Left renal cortex interstitium (tissue), 4 donors: ENCODE data around the gene VPS37D. TPM values are rescaled to one million over a fixed set of nuclear protein-coding genes. Genes with fewer than 3 reads are reported as not detected.

ENCODE experiments used
- polyA plus RNA-seq, 4 donors: library from polyadenylated mRNA; unstranded; fragments of 120-200 nt; gene quantifications; one replicate each; pipeline ENCODE4 v1.2.1, GENCODE V29; 2013; ENCODE audit not compliant: insufficient read length in 4 of 4

Gene VPS37D
- polyA plus RNA-seq, 4 donors = 12.0 to 22.5 (median 16.2) TPM

Other genes starting within 250 kb of the VPS37D start
- gene FZD9, start 234.1 kb upstream of the VPS37D start, polyA plus RNA-seq = under 1 TPM; 0.28 to 0.67 (median 0.54) TPM
- gene BAZ1B, start 145.5 kb upstream of the VPS37D start, polyA plus RNA-seq = 10 to 100 TPM; 67.5 to 78.7 (median 72.7) TPM
- gene BCL7B, start 110.1 kb upstream of the VPS37D start, polyA plus RNA-seq = 10 to 100 TPM; 37.0 to 44.3 (median 40.9) TPM
- 10 to 100 TPM; 39.3 to 42.5 (median 40.6) TPM for gene TBL2, start 89.3 kb upstream of the VPS37D start, polyA plus RNA-seq
- 10 to 100 TPM in 1 of 4 donors, 1 to 10 TPM in 3; 3.0 to 10.1 (median 5.2) TPM for gene MLXIPL, start 43.3 kb upstream of the VPS37D start, polyA plus RNA-seq
- 10 to 100 TPM in 3 of 4 donors, 1 to 10 TPM in 1; 9.9 to 13.9 (median 12.2) TPM for gene DNAJC30, start 15.6 kb downstream of the VPS37D start, polyA plus RNA-seq
- 100 to 1,000 TPM in 1 of 4 donors, 10 to 100 TPM in 3; 77.7 to 102 (median 94.3) TPM for gene BUD23, start 15.8 kb downstream of the VPS37D start, polyA plus RNA-seq
- gene STX1A, start 51.8 kb downstream of the VPS37D start, polyA plus RNA-seq = 10 to 100 TPM in 2 of 4 donors, 1 to 10 TPM in 2; 8.5 to 13.5 (median 11.1) TPM
- gene ABHD11, start 71.0 kb downstream of the VPS37D start, polyA plus RNA-seq = 10 to 100 TPM; 23.7 to 35.9 (median 30.7) TPM
- gene CLDN3, start 102.4 kb downstream of the VPS37D start, polyA plus RNA-seq = 10 to 100 TPM; 33.7 to 77.8 (median 56.5) TPM
- 100 to 1,000 TPM in 1 of 4 donors, 10 to 100 TPM in 3; 57.5 to 104 (median 96.4) TPM for gene CLDN4, start 163.2 kb downstream of the VPS37D start, polyA plus RNA-seq
- 10 to 100 TPM in 2 of 4 donors, 1 to 10 TPM in 2; 3.6 to 17.9 (median 10.1) TPM for gene METTL27, start 174.7 kb downstream of the VPS37D start, polyA plus RNA-seq
- not detected for gene TMEM270, start 193.3 kb downstream of the VPS37D start, polyA plus RNA-seq